Heart left ventricle (tissue), 16 donors: ENCODE results near the gene PEA15. TPM values are rescaled to one million over a fixed set of nuclear protein-coding genes. Genes with fewer than 3 reads are reported as not detected.

Experiments used
- ATAC-seq, 4 donors: fragments of 200-7000 bp; cut with Tn5 transposase; one replicate each; pipeline ENCODE4 v1.9.1; 2020 to 2022; ENCODE audit warnings: moderate library complexity in 4 of 4, mild to moderate bottlenecking in 3 of 4, moderate number of reproducible peaks in 1 of 4
- DNase-seq, 5 donors: peaks; one replicate each; pipeline ENCODE4 v3.0.0-alpha.2; 2020
- H3K27ac ChIP-seq, 12 donors: fragments of 200-600 bp; sonication (generic) in 4 of 12; one replicate each; pipeline versions ENCODE4 v1.5.0 to v1.8.0; 2016 to 2022; ENCODE audit warnings: mild to moderate bottlenecking in 2 of 12
- H3K27me3 ChIP-seq, 9 donors: fragments of 200-600 bp; sonication (generic) in 2 of 9; one replicate each; pipeline versions ENCODE4 v1.5.1 to v1.8.0; 2016 to 2022; ENCODE audit warnings: mild to moderate bottlenecking in 3 of 9
- H3K36me3 ChIP-seq, 9 donors: fragments of 200-600 bp; sonication (generic) in 2 of 9; one replicate each; pipeline versions ENCODE4 v1.5.0 to v1.8.0; 2018 to 2022; ENCODE audit warnings: mild to moderate bottlenecking in 2 of 9
- H3K4me1 ChIP-seq, 12 donors: fragments of 200-600 bp; sonication (generic) in 4 of 12; one replicate each; pipeline versions ENCODE4 v1.5.0 to v1.8.0; 2016 to 2022; ENCODE audit warnings: mild to moderate bottlenecking in 3 of 12
- H3K4me3 ChIP-seq, 12 donors: fragments of 200-600 bp; sonication (generic) in 4 of 12; one replicate each; pipeline versions ENCODE4 v1.5.0 to v1.8.0; 2017 to 2022; ENCODE audit warnings: mild to moderate bottlenecking in 9 of 12, moderate library complexity in 4 of 12
- H3K9me3 ChIP-seq, 12 donors: fragments of 200-600 bp; sonication (generic) in 4 of 12; one replicate each; pipeline versions ENCODE4 v1.5.0 to v1.8.0; 2016 to 2022; ENCODE audit warnings: mild to moderate bottlenecking in 1 of 12
- CTCF ChIP-seq, 12 donors: fragments of 200-600 bp; sonication (generic) in 4 of 12; IDR thresholded peaks; one replicate each; pipeline versions ENCODE4 v1.5.0 to v1.8.0; 2018 to 2022; ENCODE audit warnings: antibody characterized with exemption in 12 of 12, mild to moderate bottlenecking in 5 of 12
- POLR2A ChIP-seq, 2 donors: fragments of 450-650 bp; IDR thresholded peaks; one replicate each; pipeline ENCODE4 v1.6.1; 2017; ENCODE audit warnings: antibody characterized with exemption in 2 of 2, mild to moderate bottlenecking in 2 of 2, moderate library complexity in 2 of 2
- WGBS, 4 donors: extraction: QIAGEN DNeasy Blood & Tissue Kit in 2 of 4; methylation state at CpG; one replicate each; pipeline versions ENCODE4 v1.1.5 to v1.1.7; 2013 to 2018; 5-methylcytosine and 5-hydroxymethylcytosine counted together
- intact Hi-C, 10 donors: fragments of 100-400 bp; cut with DNase I; formaldehyde crosslinking; loops; one replicate each; pipeline versions ENCODE4 v1.11.1 to v1.14.2; 2022
- polyA plus RNA-seq, 2 donors: library from polyadenylated mRNA; stranded (reverse); fragments of 200-250 nt; gene quantifications; one replicate each; pipeline ENCODE4 v1.2.3, GENCODE V29; 2013
- total RNA-seq, 9 donors: library from RNA; depleted of rRNA in 2 of 9; stranded (reverse); fragments of >200 nt in 2 of 9; fragmentation: NEBNext Ultra II Directional in 3 of 9; extraction: Animal tissue kit (Norgen Biotek cat#: 25700) in 3 of 9; gene quantifications; one replicate each; pipeline versions ENCODE4 v1.1.0 to v1.2.4, GENCODE V29; 2016 to 2023
- donor health status: ischemic (EF 13 %, LVEDD 7.1; RV severe dilation, severe dysfunction).
- donor health status: healthy with polysubstance abuse.
- donor health status: DM: no; HTN: yes; CAD: no.
- donor health status: DM: no; HTN: no; CAD: no.
- donor health status: ischemic (EF 25% LVEDD 6.9; RV normal size, moderate dysfunction).
- donor health status: ischemic (EF 25% LVEDD 5.7; RV mildly dilated, moderate dysfunction).
- donor health status: healthy.
- donor health status: DM: yes; HTN: yes; CAD: no.
- donor health status: ischemic (EF 35%, LVEDD 5.7; RV mildly dilated, moderate dysfunction).
- donor health status: nonischemic (EF 11% LVEDD 7.7; RV severe dilation, severe dysfunction).
- donor health status: DM: yes; HTN: yes; CAD: no.
- donor health status: PGD.
- donor health status: ischemic (EF 29% LVEDD 5.4; RV normal size, mild dysfunction).
- donor health status: nonischemic (EF 23%, LVEDD 6.1; RV moderate dilation, normal function).

The PEA15 gene
- total and polyA plus RNA-seq, 11 donors: 134 to 1,078 (median 290) TPM

- DNase-seq (no peak), ATAC-seq (no peak)
- intact Hi-C loops: loop anchor here in 3 of 10 donors (2.0 to 10.0 kb wide), 3 partner anchors 28 to 120 kb away; no protein-coding TSS in a partner anchor
- H3K4me1 ChIP-seq: peaks cover 3 to 51% (median 32%) of the 10 kb centered on the region in 12 donors
- no peaks in the 10 kb centered on the region for H3K27me3 ChIP-seq
- 72 to 77% (median 73%) methylated on average over 2 of the region's 2 CpGs for WGBS, 4 donors
- H3K36me3 ChIP-seq: peaks cover 0 to 100% (median 94%) of the 10 kb centered on the region in 9 donors
- no peak overlapping the region for H3K4me3 ChIP-seq
- no peaks in the 10 kb centered on the region for H3K9me3 ChIP-seq
- H3K27ac ChIP-seq: peak overlapping the region in 9 of 12 donors; percentile 45 to 80 (median 57)
- no peak for TF ChIP-seq CTCF (IDR thresholded peaks at IDR 0.05)
- TF ChIP-seq POLR2A (IDR thresholded peaks at IDR 0.05): no peak
Measured at GRCh38 chr1:160220301-160220700, 15.1 kb downstream of the PEA15 start.

GRCh38 chr1:160221089-160221488 lies 15.9 kb downstream of the PEA15 start:
- no peak for ATAC-seq
- DNase-seq: no peak
- no peak for TF ChIP-seq CTCF (IDR thresholded peaks at IDR 0.05)
- TF ChIP-seq POLR2A (IDR thresholded peaks at IDR 0.05): no peak
- Histone ChIP-seq H3K9me3 (no peaks in the 10 kb centered on the region), H3K27me3 (no peaks in the 10 kb centered on the region), H3K27ac (peak overlapping the region in 4 of 12 donors; percentile 49 to 80 (median 69)), H3K36me3 (peaks cover 0 to 100% (median 94%) of the 10 kb centered on the region in 9 donors), H3K4me3 (no peak overlapping the region), H3K4me1 (peaks cover 3 to 45% (median 29%) of the 10 kb centered on the region in 12 donors)
- intact Hi-C loops: loop anchor here in 3 of 10 donors (2.0 to 10.0 kb wide), 3 partner anchors 28 to 120 kb away; no protein-coding TSS in a partner anchor

DNA sequence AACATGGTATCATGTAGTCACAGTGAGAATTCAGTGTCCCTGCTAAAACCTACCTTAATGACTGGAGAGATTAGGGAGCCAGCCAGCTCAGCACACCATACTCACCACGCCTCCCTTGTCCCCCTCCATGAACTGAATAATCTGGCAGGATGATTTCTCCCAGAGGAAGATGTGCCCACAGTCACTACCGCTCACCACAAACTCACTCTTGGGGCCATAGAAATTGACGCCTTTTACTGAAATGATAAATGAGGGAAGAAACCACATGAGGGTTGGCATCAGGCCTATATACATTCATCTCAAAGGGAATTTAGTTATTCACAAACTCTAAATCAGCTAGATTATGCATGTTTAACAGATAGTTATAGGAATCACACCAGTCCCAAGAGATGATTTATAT lies 17.4 kb downstream of the PEA15 start:
- Histone ChIP-seq H3K27me3 (no peaks in the 10 kb centered on the region), H3K4me3 (no peak overlapping the region), H3K9me3 (no peaks in the 10 kb centered on the region), H3K27ac (no peak overlapping the region), H3K36me3 (peaks cover 0 to 100% (median 94%) of the 10 kb centered on the region in 9 donors), H3K4me1 (peaks cover 3 to 42% (median 28%) of the 10 kb centered on the region in 12 donors)
- no peak for TF ChIP-seq POLR2A (IDR thresholded peaks at IDR 0.05)
- no peak for TF ChIP-seq CTCF (IDR thresholded peaks at IDR 0.05)
- WGBS, 4 donors: 85 to 91% (median 86%) methylated on average over 3 of the region's 3 CpGs
- ATAC-seq (no peak), DNase-seq (no peak)
- intact Hi-C loops: loop anchor here in 1 of 10 donors (10.0 kb wide), 1 partner anchor 118 kb away; no protein-coding TSS in a partner anchor

DNA sequence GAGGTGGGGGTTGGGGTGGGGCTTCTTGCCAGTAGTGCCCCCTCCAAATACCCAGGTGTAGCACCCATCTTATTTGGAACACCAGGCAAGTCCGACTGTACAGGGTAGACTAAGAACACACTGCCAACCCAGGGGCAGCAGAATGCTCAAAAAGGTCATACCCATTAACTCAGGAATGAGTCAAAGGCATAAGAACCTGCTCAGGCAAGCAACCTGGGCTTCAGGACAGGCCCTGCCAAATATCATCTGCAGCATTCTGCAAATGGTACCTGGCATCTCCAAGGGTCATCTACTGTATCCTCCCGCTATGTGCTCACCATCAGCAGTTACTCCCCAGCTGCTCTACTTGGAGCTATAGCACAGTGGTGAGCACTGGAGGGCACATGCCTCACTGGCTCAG lies 19.4 kb downstream of the PEA15 start:
- intact Hi-C loops: loop anchor here in 1 of 10 donors (10.0 kb wide), 1 partner anchor 120 kb away; no protein-coding TSS in a partner anchor
- Histone ChIP-seq H3K4me1 (peaks cover under 1 to 21% (median 8%) of the 10 kb centered on the region in 12 donors), H3K36me3 (peaks cover 0 to 100% (median 97%) of the 10 kb centered on the region in 9 donors), H3K27me3 (no peaks in the 10 kb centered on the region), H3K27ac (no peak overlapping the region), H3K4me3 (no peak overlapping the region), H3K9me3 (no peaks in the 10 kb centered on the region)
- TF ChIP-seq POLR2A (IDR thresholded peaks at IDR 0.05) (no peak), CTCF (IDR thresholded peaks at IDR 0.05) (no peak)
- ATAC-seq: peak in 1 of 4 donors; percentile 30
- WGBS, 4 donors: 85 to 93% (median 92%) methylated on average over 2 of the region's 2 CpGs
- no peak for DNase-seq
